Stimulated activated CD4-positive, alpha-beta T cell treated with anti-CD3 and anti-CD28 coated beads, Interleukin-15, amount 100 ng/mL, for 24 hours (primary cell): ENCODE data around the gene MATN4.

ENCODE experiments used
- DNase-seq: peaks from one replicate; pipeline ENCODE4 v3.0.0-alpha.2; 2020

Gene MATN4

GRCh38 chr20:45313065-45313695 lies 5.1 kb upstream of the MATN4 start:
- no peak for DNase-seq

GRCh38 chr20:45312241-45312640 lies 4.1 kb upstream of the MATN4 start:
- DNase-seq, result no peak

- peak; percentile 83 for DNase-seq
These were observed 3.6 kb upstream of the MATN4 start for GRCh38 chr20:45311589-45312211.

- no peak for DNase-seq
These were observed 976 bp upstream of the MATN4 start for GRCh38 chr20:45309075-45309474.

GRCh38 chr20:45307076-45307640 lies 941 bp downstream of the MATN4 start:
- no peak for DNase-seq

- peak; percentile 62 for DNase-seq
These were observed 1.6 kb downstream of the MATN4 start, which contains the start of gene RBPJL for GRCh38 chr20:45306431-45306982. RBPJL (plus strand) TSS chr20:45306840; CDS start chr20:45306923, 83 bp downstream.

GRCh38 chr20:45305262-45305661 lies 2.8 kb downstream of the MATN4 start:
- no peak for DNase-seq

- DNase-seq, result no peak
These were observed 3.6 kb downstream of the MATN4 start for GRCh38 chr20:45304464-45304999.

- DNase-seq, result no peak
These were observed 4.3 kb downstream of the MATN4 start for GRCh38 chr20:45303586-45304463.

GRCh38 chr20:45301824-45302271 lies 6.3 kb downstream of the MATN4 start:
- DNase-seq, result no peak

GRCh38 chr20:45300961-45301360 lies 7.1 kb downstream of the MATN4 start:
- DNase-seq, result peak; percentile 64

GRCh38 chr20:45299786-45300185 lies 8.3 kb downstream of the MATN4 start:
- no peak for DNase-seq

- no peak for DNase-seq
These were observed 10.2 kb downstream of the MATN4 start for GRCh38 chr20:45297786-45298497.

GRCh38 chr20:45294659-45295058 lies 13.4 kb downstream of the MATN4 start:
- DNase-seq, result no peak

- no peak for DNase-seq
These were observed 14.1 kb downstream of the MATN4 start for GRCh38 chr20:45294003-45294368.

GRCh38 chr20:45293041-45294002 lies 14.8 kb downstream of the MATN4 start:
- peak; percentile 91 for DNase-seq

- no peak for DNase-seq
These were observed 15.8 kb downstream of the MATN4 start for GRCh38 chr20:45292343-45292742.

- DNase-seq, result no peak
These were observed 16.6 kb downstream of the MATN4 start for GRCh38 chr20:45291526-45291925.

- peak; percentile 79 for DNase-seq
These were observed 17.3 kb downstream of the MATN4 start for GRCh38 chr20:45290677-45291355.
